GM21737 (cell line): ENCODE results near the gene RBM17.
"Not testable (repeated sequence)": the region's sequence is repeated elsewhere in the genome, so short reads cannot be mapped to it uniquely, and the experiment has no call there.

Experiments used
- ATAC-seq: cut with Tn5 transposase; IDR thresholded peaks from one replicate; pipeline ENCODE4 v1.9.1; 2021; ENCODE audit warnings: mild to moderate bottlenecking, moderate library complexity; ENCODE audit not compliant: unreplicated experiment

The RBM17 gene

GRCh38 chr10:6077071-6077675, 11.7 kb upstream of the RBM17 start:
- no peak for ATAC-seq

- no peak for ATAC-seq
These were observed 9.8 kb upstream of the RBM17 start for GRCh38 chr10:6079044-6079443.

- no peak for ATAC-seq
These were observed 8.3 kb upstream of the RBM17 start for GRCh38 chr10:6080417-6080973.

GRCh38 chr10:6082496-6083395, 6.1 kb upstream of the RBM17 start:
- no peak for ATAC-seq

- no peak for ATAC-seq
These were observed 5.0 kb upstream of the RBM17 start for GRCh38 chr10:6083523-6084475.

- ATAC-seq = peak; percentile 38
These were observed 2.2 kb upstream of the RBM17 start for GRCh38 chr10:6086375-6087233.

- peak; percentile 12 for ATAC-seq
These were observed 743 bp downstream of the RBM17 start for GRCh38 chr10:6089334-6090219.

GRCh38 chr10:6091630-6092029, 2.8 kb downstream of the RBM17 start:
- no peak for ATAC-seq

GRCh38 chr10:6092731-6093130, 3.9 kb downstream of the RBM17 start:
- no peak for ATAC-seq

- no peak for ATAC-seq
These were observed 7.2 kb downstream of the RBM17 start for GRCh38 chr10:6095810-6096570.

- no peak for ATAC-seq
These were observed 8.2 kb downstream of the RBM17 start for GRCh38 chr10:6097063-6097462.

GRCh38 chr10:6098156-6098555, 9.3 kb downstream of the RBM17 start:
- ATAC-seq = no peak

GRCh38 chr10:6100370-6100769, 11.5 kb downstream of the RBM17 start:
- no peak for ATAC-seq

GRCh38 chr10:6101181-6101580, 12.3 kb downstream of the RBM17 start:
- ATAC-seq = peak; percentile 79

GRCh38 chr10:6102128-6102527, 13.3 kb downstream of the RBM17 start:
- ATAC-seq = no peak

GRCh38 chr10:6103591-6103990, 14.8 kb downstream of the RBM17 start:
- ATAC-seq = no peak

- ATAC-seq = not testable (repeated sequence)
These were observed 18.8 kb downstream of the RBM17 start for GRCh38 chr10:6107616-6108015.

- ATAC-seq = no peak
These were observed 19.2 kb downstream of the RBM17 start for GRCh38 chr10:6108072-6108471.
